NCI-H2029 treated with DMSO at 0.1 percent for 48 hours (cell line): Measurements from ENCODE around the gene ODAD2.
A peak's percentile ranks its signal among the peaks of the same experiment; 100 is the strongest.
"Not testable (repeated sequence)": the region's sequence is repeated elsewhere in the genome, so short reads cannot be mapped to it uniquely, and the experiment has no call there.

Experiments used
- DNase-seq: peaks from one replicate; lab custom pipeline; 2025; lab: John Stamatoyannopoulos, UW

The ODAD2 gene, protein sequence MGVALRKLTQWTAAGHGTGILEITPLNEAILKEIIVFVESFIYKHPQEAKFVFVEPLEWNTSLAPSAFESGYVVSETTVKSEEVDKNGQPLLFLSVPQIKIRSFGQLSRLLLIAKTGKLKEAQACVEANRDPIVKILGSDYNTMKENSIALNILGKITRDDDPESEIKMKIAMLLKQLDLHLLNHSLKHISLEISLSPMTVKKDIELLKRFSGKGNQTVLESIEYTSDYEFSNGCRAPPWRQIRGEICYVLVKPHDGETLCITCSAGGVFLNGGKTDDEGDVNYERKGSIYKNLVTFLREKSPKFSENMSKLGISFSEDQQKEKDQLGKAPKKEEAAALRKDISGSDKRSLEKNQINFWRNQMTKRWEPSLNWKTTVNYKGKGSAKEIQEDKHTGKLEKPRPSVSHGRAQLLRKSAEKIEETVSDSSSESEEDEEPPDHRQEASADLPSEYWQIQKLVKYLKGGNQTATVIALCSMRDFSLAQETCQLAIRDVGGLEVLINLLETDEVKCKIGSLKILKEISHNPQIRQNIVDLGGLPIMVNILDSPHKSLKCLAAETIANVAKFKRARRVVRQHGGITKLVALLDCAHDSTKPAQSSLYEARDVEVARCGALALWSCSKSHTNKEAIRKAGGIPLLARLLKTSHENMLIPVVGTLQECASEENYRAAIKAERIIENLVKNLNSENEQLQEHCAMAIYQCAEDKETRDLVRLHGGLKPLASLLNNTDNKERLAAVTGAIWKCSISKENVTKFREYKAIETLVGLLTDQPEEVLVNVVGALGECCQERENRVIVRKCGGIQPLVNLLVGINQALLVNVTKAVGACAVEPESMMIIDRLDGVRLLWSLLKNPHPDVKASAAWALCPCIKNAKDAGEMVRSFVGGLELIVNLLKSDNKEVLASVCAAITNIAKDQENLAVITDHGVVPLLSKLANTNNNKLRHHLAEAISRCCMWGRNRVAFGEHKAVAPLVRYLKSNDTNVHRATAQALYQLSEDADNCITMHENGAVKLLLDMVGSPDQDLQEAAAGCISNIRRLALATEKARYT

GRCh38 chr10:27998954-27999275, at the start of gene ODAD2:
Gene ODAD2, minus strand, starts transcription at chr10:27999079. Its CDS starts 3,937 bp downstream, at chr10:27995142.
- no peak for DNase-seq

DNA sequence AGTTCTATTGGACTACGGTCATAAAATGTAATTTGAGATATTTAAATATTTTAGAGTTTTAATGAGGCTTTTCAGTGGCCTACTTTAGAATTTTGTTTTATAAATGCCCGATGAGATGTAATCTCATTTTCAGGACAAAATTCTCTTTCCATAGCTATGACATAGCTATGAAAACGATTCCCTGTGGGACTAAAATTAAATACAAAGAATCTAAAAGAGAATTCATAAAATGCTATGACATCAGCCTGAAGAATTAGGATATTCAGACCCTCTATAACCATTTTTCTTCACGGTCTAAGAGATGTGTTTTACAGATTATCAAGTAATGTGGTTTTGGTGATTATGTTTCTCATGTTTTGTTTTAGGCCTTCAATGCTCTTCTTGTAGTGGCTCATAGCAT, 48.2 kb upstream of the ODAD2 start:
- no peak for DNase-seq

DNA sequence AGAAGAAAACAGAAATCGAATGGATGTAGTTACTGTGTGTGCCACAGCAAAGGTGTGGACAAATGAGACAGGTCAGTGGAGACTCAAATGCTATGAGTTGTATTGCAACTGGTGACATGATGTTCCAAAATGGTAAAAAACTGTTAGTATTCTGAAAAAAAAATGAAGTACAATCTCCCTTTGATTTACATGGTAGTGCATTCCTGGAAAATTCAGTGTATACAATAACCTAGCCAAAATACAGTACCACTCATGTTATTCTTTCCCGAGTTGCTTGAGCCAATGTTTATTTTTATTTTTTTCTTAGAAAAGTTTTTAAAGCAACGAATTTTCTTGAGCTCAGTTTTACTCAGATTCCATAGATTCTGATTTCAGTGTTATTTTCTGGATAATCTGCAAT, 47.7 kb upstream of the ODAD2 start:
- DNase-seq: no peak

GRCh38 chr10:28043941-28044340, 45.1 kb upstream of the ODAD2 start:
- no peak for DNase-seq

- no peak for DNase-seq
These were observed 37.7 kb upstream of the ODAD2 start for GRCh38 chr10:28036587-28036986.

- no peak for DNase-seq
These were observed 22.4 kb upstream of the ODAD2 start for GRCh38 chr10:28020993-28021982.

DNA sequence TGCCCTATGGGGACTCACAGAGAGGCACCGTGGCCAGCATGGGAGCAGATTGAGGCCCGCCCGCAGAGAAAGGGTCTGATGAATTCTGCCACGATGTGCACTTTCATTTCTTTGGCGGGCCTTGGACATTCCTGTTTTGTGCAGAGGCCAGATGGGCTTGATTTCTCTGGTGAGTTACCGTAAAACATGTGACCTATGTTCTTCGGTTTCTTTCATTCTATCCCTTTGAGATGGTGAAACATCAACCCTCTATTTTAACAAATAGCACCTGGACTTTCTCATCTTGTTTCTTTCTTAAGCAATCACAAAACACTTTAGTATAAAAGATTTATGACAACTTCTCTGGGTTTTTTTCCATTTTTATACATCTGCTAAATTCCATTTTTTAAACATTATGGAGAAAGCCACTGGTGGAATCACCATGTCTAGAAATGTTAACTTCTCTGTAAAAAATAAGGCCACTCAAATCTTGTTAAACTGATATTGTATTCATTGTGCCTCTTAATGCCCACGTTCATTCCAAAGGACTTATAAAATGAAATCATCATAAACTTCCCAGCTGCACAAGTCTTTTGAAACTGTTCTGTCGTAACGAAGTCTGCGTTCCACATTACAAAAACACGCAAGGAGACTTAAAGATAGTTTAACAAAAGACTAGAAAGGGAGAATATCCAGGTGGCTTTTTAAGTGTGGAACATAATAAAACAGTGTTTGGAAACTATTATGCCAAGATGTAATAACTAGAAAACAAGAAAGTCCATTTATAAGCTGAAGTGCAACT, 21.4 kb upstream of the ODAD2 start:
- no peak for DNase-seq

GRCh38 chr10:28014651-28015050, 15.8 kb upstream of the ODAD2 start:
- DNase-seq: no peak

GRCh38 chr10:28012990-28013515, 14.2 kb upstream of the ODAD2 start:
- DNase-seq: no peak

- no peak for DNase-seq
These were observed 11.9 kb upstream of the ODAD2 start for GRCh38 chr10:28010821-28011220.

DNA sequence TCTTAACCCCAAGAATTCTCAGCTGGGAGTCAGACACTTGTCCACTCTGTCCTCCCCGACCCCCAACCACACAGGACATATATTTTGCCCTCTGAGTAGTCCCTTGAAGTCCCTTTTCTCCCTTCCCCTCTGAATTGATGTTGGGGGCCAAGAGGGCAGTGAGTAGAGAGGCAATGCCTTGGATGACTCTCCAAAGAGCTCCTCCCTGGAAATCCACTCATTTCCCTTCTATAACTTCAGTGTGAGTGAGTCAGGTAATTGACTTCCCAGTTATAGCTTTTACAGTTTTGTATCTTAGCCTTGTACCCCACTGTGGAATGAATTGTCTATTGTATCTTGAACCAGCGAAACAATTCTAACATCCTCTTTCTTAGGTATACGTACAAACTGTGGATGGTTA, 9.2 kb upstream of the ODAD2 start:
- DNase-seq: no peak

DNA sequence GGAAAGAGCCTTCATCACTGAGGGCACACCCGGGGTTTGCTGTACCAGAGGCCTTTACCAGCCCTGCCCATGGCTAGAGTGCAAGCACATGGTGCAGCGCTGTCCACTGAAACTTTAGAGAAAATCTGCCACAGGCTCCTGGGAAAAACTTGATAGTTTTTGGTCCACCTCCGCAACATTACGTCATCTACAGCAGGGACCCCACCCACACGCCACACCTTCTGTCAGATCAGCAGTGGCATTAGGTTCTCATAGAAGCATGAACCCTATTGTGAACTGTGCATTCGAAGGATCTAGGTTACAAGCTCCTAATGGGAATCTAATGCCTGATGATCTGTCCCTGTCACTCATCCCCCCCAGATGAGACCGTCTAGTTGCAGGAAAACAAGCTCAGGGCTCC, 2.5 kb upstream of the ODAD2 start:
- DNase-seq: no peak

- no peak for DNase-seq
These were observed 513 bp downstream of the ODAD2 start for GRCh38 chr10:27998178-27998953.

- DNase-seq: no peak
These were observed 1.1 kb downstream of the ODAD2 start for GRCh38 chr10:27997865-27998177.

DNA sequence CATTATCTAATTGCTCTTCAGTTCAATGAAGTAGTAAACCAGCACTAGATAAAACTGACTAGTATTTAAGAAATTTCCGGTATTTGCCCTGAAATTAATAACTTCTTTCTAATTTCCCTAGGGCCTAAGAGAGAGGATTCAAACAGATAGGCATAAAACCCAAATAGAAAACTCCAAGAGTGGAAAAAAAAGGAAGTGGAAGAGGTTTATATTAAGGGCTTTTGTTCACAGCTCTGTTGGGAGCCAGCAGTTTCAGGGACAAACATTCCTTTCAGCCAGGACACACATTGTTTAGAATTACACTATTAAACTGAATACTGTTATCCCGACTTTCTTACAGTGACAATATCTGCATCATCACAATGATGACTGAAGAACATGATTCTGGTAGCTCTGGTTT, 3.6 kb downstream of the ODAD2 start:
- DNase-seq: no peak

DNA sequence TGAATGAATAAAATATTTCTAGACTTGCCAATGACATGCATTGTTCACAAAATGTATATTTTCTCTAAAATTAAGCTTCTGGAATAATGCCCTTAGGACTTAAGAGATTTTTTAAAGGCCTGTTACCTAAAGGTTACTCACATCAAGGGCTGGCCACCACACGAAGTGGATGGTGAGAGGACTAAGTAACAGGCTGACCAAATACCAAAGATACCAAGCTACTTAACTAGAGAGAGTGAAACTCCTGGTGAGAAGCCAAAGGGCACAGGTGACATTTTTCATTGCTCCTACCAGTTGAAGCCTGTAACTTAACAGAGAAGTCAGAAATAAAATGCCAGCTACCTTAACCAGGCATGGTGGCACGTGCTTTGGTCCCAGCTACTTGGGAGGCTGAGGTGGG, 9.5 kb downstream of the ODAD2 start:
- not testable (repeated sequence) for DNase-seq

DNA sequence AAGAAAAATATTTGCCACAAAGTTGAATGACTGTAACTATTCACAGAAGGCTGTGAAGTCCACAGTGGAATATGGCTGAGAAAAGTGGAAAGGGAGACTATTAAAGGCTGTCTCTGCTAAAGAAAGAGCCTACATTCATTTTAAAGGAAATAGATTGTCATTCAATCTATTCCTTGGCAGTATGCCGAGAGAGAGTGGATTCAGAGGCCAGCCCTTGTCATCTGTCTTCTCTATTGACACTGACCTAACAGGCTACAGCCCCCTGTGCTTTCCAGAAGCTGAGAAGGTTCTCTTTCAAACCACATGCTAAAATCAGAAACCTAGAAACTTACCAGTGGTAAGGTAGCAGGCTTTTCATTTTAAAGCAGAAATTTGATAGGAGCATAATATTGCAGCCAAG, 12.1 kb downstream of the ODAD2 start:
- DNase-seq: peak; percentile 30

DNA sequence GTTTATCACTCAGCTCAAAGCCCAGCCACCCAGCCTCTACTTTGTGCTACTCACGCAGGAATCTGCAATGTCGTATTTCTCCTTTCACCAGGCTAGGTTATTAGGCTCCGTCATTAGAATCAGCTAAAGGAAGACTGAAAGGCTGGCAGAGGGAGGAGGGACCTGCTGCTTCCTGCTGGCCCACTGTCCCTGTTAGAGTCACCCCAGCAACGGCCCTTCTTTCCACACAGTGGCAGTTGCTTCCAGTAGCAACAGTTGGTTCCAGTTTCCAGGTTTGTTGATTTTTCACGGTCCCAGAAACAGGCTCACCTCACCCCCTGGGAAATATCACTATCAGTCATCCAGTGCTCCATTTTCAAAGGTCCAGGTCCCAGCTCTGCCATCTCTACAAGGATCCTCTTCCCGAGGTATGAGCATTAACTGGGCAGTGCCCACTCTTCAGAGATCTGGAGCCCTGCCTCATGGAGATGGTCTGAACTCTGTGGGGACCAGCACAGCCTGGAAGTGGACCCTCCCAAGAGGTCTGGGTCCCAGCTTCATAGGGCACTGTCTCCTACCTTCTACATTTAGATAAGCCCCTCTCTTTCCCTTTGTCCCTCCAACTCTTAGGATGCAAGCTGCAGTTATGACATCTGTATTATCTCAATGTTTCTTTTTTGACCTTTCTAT, 15.9 kb downstream of the ODAD2 start:
- no peak for DNase-seq

GRCh38 chr10:27981744-27982143, 17.1 kb downstream of the ODAD2 start:
- DNase-seq: no peak
